PC-3 (cell line): ENCODE data around the gene TMEM123.

Experiments
- EZH2 ChIP-seq: fragments of 300-600 bp; sonication (generic); IDR thresholded peaks from one replicate; pipeline ENCODE4 v1.6.1; 2017; ENCODE audit warnings: antibody characterized with exemption, mild to moderate bottlenecking, low read length; ENCODE audit not compliant: unreplicated experiment
- EZH2phosphoT487 ChIP-seq: fragments of 300-600 bp; sonication (generic); IDR thresholded peaks from 2 replicates; pipeline ENCODE4 v1.6.1; 2018; ENCODE audit warnings: mild to moderate bottlenecking, antibody characterized with exemption, low read length, borderline replicate concordance
- TF ChIP-seq, protein P1 (sequence below): fragments of 300-600 bp; sonication (generic); conservative IDR thresholded peaks from 2 replicates; pipeline ENCODE4 v1.5.1; 2017; ENCODE audit warnings: antibody characterized with exemption, low read depth, mild to moderate bottlenecking, low read length

DNA sequence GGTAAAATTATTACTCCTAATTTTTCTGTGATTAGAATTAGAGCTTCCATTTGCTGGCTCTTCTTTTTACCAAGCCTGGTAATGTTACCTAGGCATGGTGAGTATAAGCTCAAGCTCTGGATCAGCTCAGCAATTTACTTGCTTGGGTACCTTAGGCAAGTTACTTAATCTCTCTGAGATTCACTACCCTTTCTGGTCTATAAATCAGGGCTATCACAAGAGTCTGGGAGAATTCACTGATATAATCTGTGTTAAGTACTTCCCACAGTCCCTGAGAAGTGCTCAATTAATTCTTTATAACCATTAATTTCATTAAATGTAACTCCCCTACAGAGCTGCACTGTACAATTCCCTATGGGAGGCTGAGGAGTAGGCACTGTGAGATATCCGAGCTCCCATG, 44.2 kb downstream of the TMEM123 start:
- TF ChIP-seq EZH2 (no peak), EZH2phosphoT487 (no peak)
- TF ChIP-seq, protein P1, sequence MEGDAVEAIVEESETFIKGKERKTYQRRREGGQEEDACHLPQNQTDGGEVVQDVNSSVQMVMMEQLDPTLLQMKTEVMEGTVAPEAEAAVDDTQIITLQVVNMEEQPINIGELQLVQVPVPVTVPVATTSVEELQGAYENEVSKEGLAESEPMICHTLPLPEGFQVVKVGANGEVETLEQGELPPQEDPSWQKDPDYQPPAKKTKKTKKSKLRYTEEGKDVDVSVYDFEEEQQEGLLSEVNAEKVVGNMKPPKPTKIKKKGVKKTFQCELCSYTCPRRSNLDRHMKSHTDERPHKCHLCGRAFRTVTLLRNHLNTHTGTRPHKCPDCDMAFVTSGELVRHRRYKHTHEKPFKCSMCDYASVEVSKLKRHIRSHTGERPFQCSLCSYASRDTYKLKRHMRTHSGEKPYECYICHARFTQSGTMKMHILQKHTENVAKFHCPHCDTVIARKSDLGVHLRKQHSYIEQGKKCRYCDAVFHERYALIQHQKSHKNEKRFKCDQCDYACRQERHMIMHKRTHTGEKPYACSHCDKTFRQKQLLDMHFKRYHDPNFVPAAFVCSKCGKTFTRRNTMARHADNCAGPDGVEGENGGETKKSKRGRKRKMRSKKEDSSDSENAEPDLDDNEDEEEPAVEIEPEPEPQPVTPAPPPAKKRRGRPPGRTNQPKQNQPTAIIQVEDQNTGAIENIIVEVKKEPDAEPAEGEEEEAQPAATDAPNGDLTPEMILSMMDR, result no peak
